Caco-2 (cell line): ENCODE data around the gene CHEK2. TPM values are rescaled to one million over a fixed set of nuclear protein-coding genes. Genes with fewer than 3 reads are reported as not detected.

Source experiments
- Bru-seq: library from RNA; stranded (reverse); fragments of 400-500 nt; gene quantifications from one replicate; lab custom pipeline; 2021; lab: Mats Ljungman, UMichigan
- BruChase-seq, 2 experiments: library from RNA; stranded (reverse); fragments of 400-500 nt; gene quantifications; one replicate each; lab custom pipeline; 2021; lab: Mats Ljungman, UMichigan
- BruUV-seq: library from RNA; stranded (reverse); fragments of 400-500 nt; replicated peaks from 2 replicates; lab custom pipeline; 2021; lab: Mats Ljungman, UMichigan
- CTCF ChIA-PET: fragments of 300-600 bp; sonication (Branson Sonifier 250); formaldehyde crosslinking; loops from one replicate; lab custom pipeline; 2022; ENCODE audit warnings: antibody characterized with exemption; lab: Charles Lee
- POLR2A ChIA-PET: fragments of 300-600 bp; sonication (Branson Sonifier 250); formaldehyde crosslinking; loops from one replicate; lab custom pipeline; 2022; ENCODE audit warnings: antibody characterized with exemption; lab: Charles Lee
- DNase-seq, 2 experiments: peaks; one replicate each; pipeline versions ENCODE4 v3.0.0 to v3.0.0-alpha.2; 2020 to 2022
- H3K27me3 ChIP-seq: replicated peaks from 2 replicates; pipeline ENCODE4 v1.6.0; 2011; ENCODE audit warnings: low read length; ENCODE audit not compliant: control insufficient read depth, insufficient read depth
- H3K36me3 ChIP-seq: 2 replicates; pipeline ENCODE4 v1.5.1; 2011; ENCODE audit warnings: low read length; ENCODE audit not compliant: control insufficient read depth, insufficient read depth
- H3K4me1 ChIP-seq: fragments of 250-450 bp; sonication (Bioruptor Pico); 2 replicates; pipeline ENCODE4 v1.5.1; 2020; ENCODE audit warnings: mild to moderate bottlenecking
- H3K4me3 ChIP-seq: 2 replicates; pipeline ENCODE4 v1.5.1; 2011; ENCODE audit warnings: low read depth, mild to moderate bottlenecking, control low read depth, low read length
- H3K9me3 ChIP-seq: fragments of 250-450 bp; sonication (Bioruptor Pico); 2 replicates; pipeline ENCODE4 v1.5.1; 2020; ENCODE audit warnings: mild to moderate bottlenecking, moderate library complexity
- H3K27ac Mint-ChIP-seq: one replicate; pipeline ENCODE4 v1.8.0; 2022; ENCODE audit warnings: mixed read lengths; ENCODE audit not compliant: unreplicated experiment
- H3K27me3 Mint-ChIP-seq: one replicate; pipeline ENCODE4 v1.8.0; 2022; ENCODE audit warnings: mixed read lengths; ENCODE audit not compliant: insufficient read depth, unreplicated experiment
- H3K36me3 Mint-ChIP-seq: one replicate; pipeline ENCODE4 v1.8.0; 2022; ENCODE audit warnings: mild to moderate bottlenecking, mixed read lengths; ENCODE audit not compliant: insufficient read depth, unreplicated experiment
- H3K4me1 Mint-ChIP-seq: one replicate; pipeline ENCODE4 v1.8.0; 2022; ENCODE audit warnings: low read depth, mixed read lengths; ENCODE audit not compliant: unreplicated experiment
- H3K4me3 Mint-ChIP-seq: one replicate; pipeline ENCODE4 v1.8.0; 2022; ENCODE audit warnings: mild to moderate bottlenecking, moderate library complexity, mixed read lengths; ENCODE audit not compliant: unreplicated experiment
- H3K9me3 Mint-ChIP-seq: one replicate; pipeline ENCODE4 v1.8.0; 2022; ENCODE audit warnings: mixed read lengths; ENCODE audit not compliant: unreplicated experiment
- intact Hi-C: fragments of 100-400 bp; cut with micrococcal nuclease; formaldehyde crosslinking; loops from one replicate; pipeline ENCODE4 v1.10.0; 2022; ENCODE audit not compliant: unreplicated experiment
- long read RNA-seq: library from polyadenylated mRNA; stranded (forward); transcript quantifications from one replicate; pipeline ENCODE4 v2.0.0, GENCODE V29; 2022
- total RNA-seq: library from RNA; stranded (reverse); gene quantifications from 2 replicates; pipeline ENCODE4 v1.2.3, GENCODE V29; 2022
- TF ChIP-seq, protein P1 (sequence below), 2 experiments: fragments of 200-600 bp in 1 of 2; IDR thresholded peaks; 1 replicate in 1 of 2; 2 replicates in 1 of 2; pipeline versions ENCODE4 v1.5.1 to v1.8.0; 2011 to 2022; ENCODE audit warnings: antibody characterized with exemption in 1 of 2, control low read depth in 1 of 2, inconsistent platforms in 1 of 2, low read depth in 1 of 2, low read length in 1 of 2, mild to moderate bottlenecking in 1 of 2, moderate library complexity in 1 of 2; ENCODE audit not compliant: insufficient read depth in 1 of 2, severe bottlenecking in 1 of 2, unreplicated experiment in 1 of 2

The CHEK2 gene
- total RNA-seq, result 34.0 and 38.0 TPM in 2 replicates
- Bru-seq, nascent RNA, result percentile 63 among the genes with signal in this experiment
- percentile 68 among the genes with signal in this experiment for BruChase-seq, experiment 1, labeled RNA remaining after a 2-hour chase
- percentile 70 among the genes with signal in this experiment for BruChase-seq, experiment 2, labeled RNA remaining after a 6-hour chase
- long read RNA-seq, transcript CHEK2-208 (15 exons, 1,844 nt), result major isoform, 46 of 73 reads
- long read RNA-seq, partial matches to known transcripts, result 6 of 73 reads
- long read RNA-seq, other reads (novel, unspliced or antisense), result 16 of 73 reads

DNA sequence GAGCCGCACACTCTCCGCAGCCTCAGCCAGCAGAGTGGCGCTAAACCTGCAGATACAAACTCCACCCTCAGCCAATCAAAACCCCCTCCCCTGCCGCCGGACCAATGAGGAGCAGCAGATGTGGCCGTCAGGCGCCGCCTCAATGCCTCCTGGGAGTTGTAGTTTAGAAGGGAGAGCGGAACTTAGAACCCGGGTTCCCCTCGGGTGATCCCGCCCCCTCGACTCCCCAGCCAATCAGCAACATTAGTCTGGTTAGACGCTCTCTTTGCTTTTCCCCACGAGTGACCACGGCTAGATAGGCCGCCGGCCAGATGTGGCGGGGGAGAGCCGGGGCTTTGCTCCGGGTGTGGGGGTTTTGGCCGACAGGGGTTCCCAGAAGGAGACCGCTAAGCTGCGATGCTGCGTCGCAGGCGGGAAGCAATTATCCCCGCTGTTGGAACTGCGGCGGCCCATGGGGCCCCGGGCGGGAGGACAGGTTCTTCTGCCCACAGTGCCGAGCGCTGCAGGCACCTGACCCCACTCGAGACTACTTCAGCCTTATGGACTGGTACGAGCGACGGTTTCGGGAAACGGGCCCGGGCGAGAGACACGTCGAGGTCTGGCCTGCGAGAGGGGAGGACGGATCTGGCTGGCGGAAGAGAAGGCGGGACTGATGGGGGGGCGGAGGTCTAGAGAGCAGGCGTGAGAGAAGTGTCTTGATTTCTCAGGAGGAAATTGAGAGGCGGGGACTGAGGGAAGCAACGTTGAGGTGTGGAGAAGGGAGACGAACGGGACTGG lies at the start of gene CHEK2, which contains the start of gene HSCB:
TSS of gene CHEK2 (minus strand) at position 36 of the 777 bp plus-strand sequence. CDS start 7,099 bp downstream, outside the sequence.
TSS of gene HSCB (plus strand) at position 255 of the 777 bp plus-strand sequence. CDS start at position 312, 57 bp downstream.
- H3K9me3 ChIP-seq, result no peaks in the 10 kb centered on the region
- no peaks in the 10 kb centered on the region for H3K36me3 ChIP-seq
- POLR2A ChIA-PET, result interaction anchor here (0.6 to 0.8 kb wide), 3 partner anchors 24 to 42 kb away, joined by 3 to 7 read pairs (median 3); partner anchors contain the start of gene CCDC117
- TF ChIP-seq, protein P1, sequence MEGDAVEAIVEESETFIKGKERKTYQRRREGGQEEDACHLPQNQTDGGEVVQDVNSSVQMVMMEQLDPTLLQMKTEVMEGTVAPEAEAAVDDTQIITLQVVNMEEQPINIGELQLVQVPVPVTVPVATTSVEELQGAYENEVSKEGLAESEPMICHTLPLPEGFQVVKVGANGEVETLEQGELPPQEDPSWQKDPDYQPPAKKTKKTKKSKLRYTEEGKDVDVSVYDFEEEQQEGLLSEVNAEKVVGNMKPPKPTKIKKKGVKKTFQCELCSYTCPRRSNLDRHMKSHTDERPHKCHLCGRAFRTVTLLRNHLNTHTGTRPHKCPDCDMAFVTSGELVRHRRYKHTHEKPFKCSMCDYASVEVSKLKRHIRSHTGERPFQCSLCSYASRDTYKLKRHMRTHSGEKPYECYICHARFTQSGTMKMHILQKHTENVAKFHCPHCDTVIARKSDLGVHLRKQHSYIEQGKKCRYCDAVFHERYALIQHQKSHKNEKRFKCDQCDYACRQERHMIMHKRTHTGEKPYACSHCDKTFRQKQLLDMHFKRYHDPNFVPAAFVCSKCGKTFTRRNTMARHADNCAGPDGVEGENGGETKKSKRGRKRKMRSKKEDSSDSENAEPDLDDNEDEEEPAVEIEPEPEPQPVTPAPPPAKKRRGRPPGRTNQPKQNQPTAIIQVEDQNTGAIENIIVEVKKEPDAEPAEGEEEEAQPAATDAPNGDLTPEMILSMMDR (IDR thresholded peaks at IDR 0.05; ENCODE audit: insufficient read depth in 1 of 2, low read depth in 1 of 2, low read length in 1 of 2, severe bottlenecking in 1 of 2, unreplicated experiment in 1 of 2), result peak in 1 of 2 experiments; percentile 20
- Mint-ChIP-seq H3K27me3 (no peaks in the 10 kb centered on the region), H3K4me3 (peak within 1 kb of the TSS; percentile 90), H3K27ac (peak within 1 kb of the TSS; percentile 77), H3K36me3 (peaks cover 34% of the 10 kb centered on the region), H3K4me1 (peaks cover 14% of the 10 kb centered on the region), H3K9me3 (no peaks in the 10 kb centered on the region)
- peak within 1 kb of the TSS; percentile 72 for H3K4me3 ChIP-seq
- BruUV-seq, result no TSS peak
- CTCF ChIA-PET, result interaction anchor here (0.9 kb wide), 1 partner anchor 31 kb away, joined by 4 read pairs; the partner anchor contains the start of gene CCDC117
- intact Hi-C loops, result loop anchor here (1.0 to 5.0 kb wide), 2 partner anchors 30 to 85 kb away; partner anchors contain the start of gene CCDC117
- peak; percentile 98 to 99 for DNase-seq
- no peaks in the 10 kb centered on the region for H3K27me3 ChIP-seq
- 0 out of 2 replicates have a peak, but pooled peaks cover 5% of the 10 kb centered on the region for H3K4me1 ChIP-seq

DNA sequence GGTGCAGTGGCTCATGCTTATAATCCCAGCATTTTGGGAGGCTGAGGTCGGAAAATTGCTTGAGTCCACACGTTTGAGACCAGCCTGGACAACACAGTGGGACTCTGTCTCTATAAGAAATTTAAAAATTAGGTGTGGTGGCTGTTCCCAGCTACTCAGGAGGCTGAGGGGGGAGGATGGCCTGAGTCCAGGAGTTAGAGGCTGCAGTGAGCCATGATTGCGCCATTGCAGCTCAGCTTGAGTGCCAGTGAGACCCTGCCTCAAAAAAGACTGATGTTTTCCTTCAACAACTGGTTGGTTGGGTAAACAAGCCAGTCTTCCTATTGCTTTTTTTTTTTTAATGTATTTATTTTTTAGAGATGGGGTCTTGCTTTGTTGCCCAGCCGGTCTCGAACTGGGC lies 49.5 kb upstream of the CHEK2 start:
- H3K9me3 Mint-ChIP-seq, result no peaks in the 10 kb centered on the region
- H3K27me3 ChIP-seq, result no peaks in the 10 kb centered on the region
- H3K4me1 Mint-ChIP-seq, result peaks cover 12% of the 10 kb centered on the region
- TF ChIP-seq, protein P1 (IDR thresholded peaks at IDR 0.05; ENCODE audit: insufficient read depth in 1 of 2, low read depth in 1 of 2, low read length in 1 of 2, severe bottlenecking in 1 of 2, unreplicated experiment in 1 of 2), result no peak
- H3K4me3 ChIP-seq, result no peak overlapping the region
- intact Hi-C loops, result no loop called here
- no peak overlapping the region for H3K4me3 Mint-ChIP-seq
- H3K4me1 ChIP-seq, result no peaks in the 10 kb centered on the region
- BruUV-seq, result no TSS peak
- POLR2A ChIA-PET, result no interaction called here
- peaks cover 4% of the 10 kb centered on the region for H3K36me3 ChIP-seq
- no peaks in the 10 kb centered on the region for H3K27me3 Mint-ChIP-seq
- no peak for DNase-seq
- peaks cover 87% of the 10 kb centered on the region for H3K36me3 Mint-ChIP-seq
- H3K9me3 ChIP-seq, result no peaks in the 10 kb centered on the region
- CTCF ChIA-PET, result no interaction called here
- no peak overlapping the region for H3K27ac Mint-ChIP-seq

DNA sequence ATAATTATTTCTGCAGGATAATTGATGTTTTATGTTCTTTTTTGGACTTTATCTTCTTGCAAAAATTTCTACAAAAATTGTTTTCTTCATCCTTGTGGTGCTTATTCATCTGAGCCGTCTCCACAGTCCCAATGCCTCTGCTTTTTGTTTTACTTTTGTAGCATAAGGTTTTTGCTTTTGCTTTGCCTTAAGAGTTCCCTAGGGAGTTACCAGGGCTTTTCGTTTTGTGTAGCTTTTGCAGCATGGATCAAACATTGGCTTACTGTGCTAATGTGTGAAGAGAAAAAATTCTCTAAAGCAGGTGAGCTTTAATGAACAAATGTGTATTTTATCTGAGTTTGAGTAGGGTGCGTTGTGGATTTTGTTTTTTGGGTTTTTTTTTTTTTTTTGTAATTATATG lies 47.0 kb upstream of the CHEK2 start:
- no peak overlapping the region for H3K27ac Mint-ChIP-seq
- H3K9me3 Mint-ChIP-seq, result no peaks in the 10 kb centered on the region
- peaks cover 23% of the 10 kb centered on the region for H3K4me1 Mint-ChIP-seq
- TSS peak; percentile 6 for BruUV-seq
- Histone ChIP-seq H3K27me3 (no peaks in the 10 kb centered on the region), H3K4me1 (peaks cover 14% of the 10 kb centered on the region), H3K36me3 (peaks cover 2% of the 10 kb centered on the region), H3K4me3 (no peak overlapping the region), H3K9me3 (no peaks in the 10 kb centered on the region)
- no peak for DNase-seq
- H3K4me3 Mint-ChIP-seq, result no peak overlapping the region
- no peaks in the 10 kb centered on the region for H3K27me3 Mint-ChIP-seq
- H3K36me3 Mint-ChIP-seq, result peaks cover 85% of the 10 kb centered on the region
- ChIA-PET CTCF (no interaction called here), POLR2A (no interaction called here)
- TF ChIP-seq, protein P1 (IDR thresholded peaks at IDR 0.05; ENCODE audit: insufficient read depth in 1 of 2, low read depth in 1 of 2, low read length in 1 of 2, severe bottlenecking in 1 of 2, unreplicated experiment in 1 of 2), result no peak
- intact Hi-C loops, result no loop called here
